ENCODE data around the gene MTSS2. TPM values are rescaled to one million over a fixed set of nuclear protein-coding genes. Genes with fewer than 3 reads are reported as not detected.

MTSS2 gene
- total RNA-seq, 1 donor from 2014 or later, result 113 TPM

- no peak for DNase-seq (ENCODE audit: low spot score)
Observed at GRCh38 chr16:70700101-70701020, 14.5 kb upstream of the MTSS2 start.

DNA sequence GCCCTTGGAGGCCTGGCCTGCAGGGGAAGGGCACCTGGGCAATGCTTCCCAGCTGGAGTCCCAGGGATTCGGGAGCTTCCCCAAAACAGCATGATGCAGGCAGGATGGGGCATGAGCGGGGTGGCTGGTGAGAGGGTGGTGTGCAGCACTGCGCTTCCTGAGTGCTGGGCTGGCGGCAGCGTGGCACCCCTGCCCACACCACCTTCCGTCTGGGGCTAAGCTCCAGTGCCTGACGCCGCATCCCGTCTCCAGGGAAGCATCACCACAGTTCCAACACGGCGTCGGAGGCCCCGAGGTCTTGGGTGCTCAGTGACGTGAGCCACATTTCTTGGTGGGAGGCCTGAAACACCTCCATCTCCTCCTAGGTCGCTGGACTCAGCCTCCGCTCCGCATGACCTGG, 13.8 kb upstream of the MTSS2 start:
- no peak for DNase-seq (ENCODE audit: low spot score)

DNA sequence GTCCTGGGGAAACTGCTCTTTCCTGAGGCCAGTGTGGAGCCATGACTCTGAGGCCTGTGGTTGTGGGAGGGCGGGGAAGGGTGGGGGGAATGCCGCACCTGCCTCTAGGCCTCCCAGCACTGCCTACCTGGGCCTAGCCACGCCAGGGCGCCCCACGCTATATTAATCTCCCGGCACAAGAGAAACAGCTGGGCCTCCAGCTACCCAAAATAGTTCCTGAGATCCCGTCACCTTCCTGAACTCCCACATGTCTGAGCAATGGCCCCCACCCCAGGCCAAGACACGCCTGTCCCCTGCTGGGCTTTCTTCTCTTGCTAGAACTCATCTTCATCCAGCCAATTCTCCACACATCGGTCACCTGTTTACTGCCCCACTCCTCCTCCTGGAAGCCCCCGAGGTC, 13.0 kb upstream of the MTSS2 start:
- no peak for DNase-seq (ENCODE audit: low spot score)

DNA sequence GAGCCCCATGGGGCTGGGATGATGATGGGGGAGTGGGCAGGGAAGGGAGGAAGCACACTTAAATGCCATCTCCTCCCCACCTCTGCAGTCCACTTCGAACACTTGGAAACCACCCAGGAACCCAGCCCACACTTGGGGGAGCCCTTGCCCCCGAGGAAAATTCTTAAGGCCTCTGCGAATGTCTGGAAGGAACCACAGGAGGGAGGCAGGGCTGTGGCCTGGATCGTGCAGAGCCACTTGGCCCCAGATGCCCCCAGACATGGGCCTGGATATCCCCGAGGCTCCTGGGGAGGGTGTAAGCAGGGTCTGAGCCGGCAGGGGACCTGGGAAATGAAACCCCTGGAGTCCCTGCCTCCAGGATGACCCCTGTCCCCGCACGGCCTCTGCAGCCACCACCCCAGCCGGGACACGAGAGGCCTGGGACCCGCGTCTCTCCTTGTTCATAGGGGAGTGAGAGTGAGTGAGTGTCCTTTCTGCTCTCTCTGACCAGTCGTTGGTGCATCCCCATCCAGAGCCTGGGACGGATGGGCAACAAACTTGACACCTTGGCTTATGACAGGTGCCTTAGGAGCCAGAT, 11.8 kb upstream of the MTSS2 start:
- no peak for DNase-seq (ENCODE audit: low spot score)

- DNase-seq (ENCODE audit: low spot score), result peak; percentile 71
Observed at GRCh38 chr16:70696952-70697593, 11.2 kb upstream of the MTSS2 start.

DNA sequence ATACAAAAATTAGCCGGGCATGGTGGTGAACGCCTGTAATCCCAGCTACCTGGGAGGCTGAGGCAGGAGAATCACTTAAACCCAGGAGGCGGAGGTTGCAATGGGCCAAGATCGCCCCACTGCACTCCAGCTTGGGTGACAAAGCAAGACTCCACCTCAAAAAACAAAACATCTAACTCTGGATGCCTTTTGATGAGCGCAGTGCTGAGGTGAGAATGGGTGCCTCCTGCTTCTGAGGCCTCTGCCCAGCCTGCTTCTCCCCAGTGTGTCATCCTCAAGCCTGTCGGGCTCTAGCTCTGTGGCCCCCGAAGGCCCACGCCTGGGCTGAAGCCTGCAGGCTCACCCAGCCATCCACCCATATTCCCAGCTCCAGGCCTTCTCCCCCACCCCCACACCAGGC, 10.5 kb upstream of the MTSS2 start:
- no peak for DNase-seq (ENCODE audit: low spot score)

GRCh38 chr16:70695331-70696070, 9.6 kb upstream of the MTSS2 start:
- DNase-seq (ENCODE audit: low spot score), result peak; percentile 59

DNA sequence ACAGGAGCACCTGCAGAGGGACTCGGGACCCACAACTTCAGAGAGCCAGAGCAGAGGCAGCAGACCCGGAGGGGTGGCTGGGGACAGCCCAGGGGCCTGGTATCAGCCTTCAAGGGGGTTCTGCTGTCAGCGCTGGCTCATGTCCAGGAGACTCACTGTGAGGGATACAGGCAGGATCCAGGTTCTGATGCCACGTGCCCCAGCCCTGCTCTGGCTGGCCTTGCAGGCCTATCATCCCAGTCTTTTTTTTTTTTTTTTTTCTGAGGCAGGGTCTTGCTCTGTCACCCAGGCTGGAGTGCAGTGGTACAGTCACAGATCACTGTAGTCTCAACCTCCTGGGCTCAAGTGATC, 9.0 kb upstream of the MTSS2 start:
- DNase-seq (ENCODE audit: low spot score), result no peak

- DNase-seq (ENCODE audit: low spot score), result no peak
Observed at GRCh38 chr16:70694088-70694867, 8.4 kb upstream of the MTSS2 start.

DNA sequence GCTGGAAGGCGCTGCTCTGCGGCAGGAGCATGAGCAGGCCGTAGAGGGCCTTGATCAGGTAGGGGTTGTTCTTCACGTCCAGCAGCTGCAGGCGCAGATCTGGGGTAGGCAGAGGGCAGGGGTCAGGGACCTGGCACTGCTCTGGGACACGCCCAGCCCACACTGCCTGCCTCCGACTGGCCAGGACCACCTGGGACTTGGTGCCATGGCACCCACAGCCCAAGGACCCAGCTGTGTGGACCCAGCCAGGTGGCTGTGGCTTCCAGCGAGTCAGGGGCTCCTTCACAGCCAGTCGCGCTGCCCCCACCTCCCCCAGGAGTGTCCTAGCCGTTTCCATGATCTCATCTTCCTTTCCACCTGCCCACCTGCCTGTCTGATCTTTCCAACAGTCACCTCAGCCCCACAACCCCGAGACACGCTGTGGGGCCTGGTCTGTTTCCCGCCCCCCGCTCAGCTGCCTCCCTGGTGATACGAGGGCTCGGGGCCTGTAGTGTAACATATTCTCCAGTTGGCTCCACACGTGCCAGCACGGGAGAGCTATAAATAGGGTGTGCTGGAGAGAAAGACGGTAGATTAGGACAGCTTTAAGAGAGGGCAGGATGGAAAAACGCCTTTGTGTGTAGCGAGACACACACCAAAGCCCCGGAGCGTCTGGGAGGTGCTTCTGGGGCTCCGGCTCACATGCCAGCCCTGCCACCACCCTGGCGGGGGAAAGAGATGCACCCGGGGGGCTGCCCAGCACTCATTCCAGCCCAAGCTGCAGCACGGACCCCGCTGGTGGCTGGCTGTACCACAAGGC, 7.2 kb upstream of the MTSS2 start:
- DNase-seq (ENCODE audit: low spot score), result no peak

DNA sequence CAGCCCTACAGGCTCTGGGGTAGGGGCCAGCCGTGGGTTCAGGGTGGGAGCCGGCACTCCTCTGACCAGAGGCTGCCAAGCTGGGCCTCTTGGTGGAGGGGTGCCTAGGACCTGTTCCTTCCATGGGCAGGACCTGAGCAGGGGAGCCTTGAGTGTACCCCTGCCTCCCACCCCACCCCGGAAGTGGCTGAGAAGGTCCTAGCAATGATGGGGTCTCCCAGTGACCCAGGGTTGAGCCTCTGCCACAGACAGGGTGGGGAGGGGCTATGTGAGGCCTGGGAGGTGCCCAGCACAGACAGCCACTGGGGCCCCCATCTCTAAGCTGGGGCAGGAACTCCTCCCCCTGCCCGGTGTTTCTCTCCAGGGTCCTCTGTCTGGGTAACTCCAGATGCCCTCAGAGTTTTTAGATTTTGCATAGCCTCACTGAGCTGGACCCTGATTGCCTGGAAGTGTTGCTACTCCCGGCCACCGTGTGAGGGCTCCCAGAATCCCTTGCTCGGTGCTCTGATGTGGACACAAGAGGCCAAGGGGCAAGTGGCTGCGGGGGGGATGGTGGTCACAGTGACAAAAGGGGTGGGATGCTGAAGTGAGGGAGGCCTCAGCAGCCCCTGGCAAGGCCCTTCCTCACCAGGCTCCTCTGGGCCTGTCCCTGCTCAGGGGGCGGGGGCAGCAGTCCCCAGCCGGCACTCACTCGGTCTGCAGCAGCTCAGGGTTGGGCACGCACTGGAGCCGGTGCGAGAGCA, 6.4 kb upstream of the MTSS2 start:
- DNase-seq (ENCODE audit: low spot score), result no peak

DNA sequence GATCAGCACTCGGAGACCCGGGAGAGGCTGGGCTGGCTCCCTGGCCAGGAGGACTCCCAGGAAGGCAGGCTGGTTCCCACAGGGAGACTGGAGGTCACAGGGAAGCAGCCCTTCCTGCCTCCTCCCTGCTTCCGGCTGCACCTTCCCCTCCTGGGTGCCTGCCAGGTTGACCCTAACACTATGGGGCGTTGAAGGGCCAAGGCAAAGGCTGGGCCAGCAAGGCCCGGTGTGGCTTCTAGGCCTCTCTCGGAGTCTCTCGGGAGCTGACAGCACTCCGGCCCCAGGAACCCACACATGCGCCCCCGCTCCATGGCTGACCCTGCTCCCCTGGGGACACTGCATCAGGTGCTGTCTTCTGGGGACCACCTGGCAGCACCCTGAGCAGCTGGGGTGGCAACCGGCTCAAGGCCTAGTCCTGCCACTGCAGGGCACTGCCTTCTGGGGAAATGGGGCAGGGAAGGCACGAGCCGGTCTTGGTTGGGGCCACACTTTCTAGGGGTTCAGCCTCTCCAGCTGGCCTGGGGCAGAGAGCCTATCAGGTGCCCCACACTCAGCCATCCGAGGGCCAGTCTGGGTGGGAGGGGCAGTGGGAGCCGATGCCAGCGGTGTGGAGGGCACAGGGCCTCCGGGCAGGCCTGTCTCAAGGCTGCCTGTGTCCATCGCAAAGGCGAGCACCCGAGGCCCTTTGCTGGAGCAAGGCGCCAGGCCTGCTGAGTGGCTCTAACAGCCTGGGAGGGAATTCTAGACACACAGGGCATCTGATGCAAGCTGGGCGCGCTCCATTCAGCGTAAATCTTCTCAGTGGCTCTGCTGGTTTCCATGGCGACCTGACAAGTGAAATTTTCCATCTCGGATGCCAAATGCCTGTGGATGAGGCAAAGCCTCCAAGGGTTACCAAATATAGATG, 5.6 kb upstream of the MTSS2 start:
- peak; percentile 75 for DNase-seq (ENCODE audit: low spot score)

- no peak for DNase-seq (ENCODE audit: low spot score)
Observed at GRCh38 chr16:70689970-70690891, 4.4 kb upstream of the MTSS2 start.

- peak; percentile 70 for DNase-seq (ENCODE audit: low spot score)
Observed at GRCh38 chr16:70689035-70689969, 3.4 kb upstream of the MTSS2 start.

GRCh38 chr16:70688246-70688742, 2.4 kb upstream of the MTSS2 start:
- peak; percentile 52 for DNase-seq (ENCODE audit: low spot score)

DNA sequence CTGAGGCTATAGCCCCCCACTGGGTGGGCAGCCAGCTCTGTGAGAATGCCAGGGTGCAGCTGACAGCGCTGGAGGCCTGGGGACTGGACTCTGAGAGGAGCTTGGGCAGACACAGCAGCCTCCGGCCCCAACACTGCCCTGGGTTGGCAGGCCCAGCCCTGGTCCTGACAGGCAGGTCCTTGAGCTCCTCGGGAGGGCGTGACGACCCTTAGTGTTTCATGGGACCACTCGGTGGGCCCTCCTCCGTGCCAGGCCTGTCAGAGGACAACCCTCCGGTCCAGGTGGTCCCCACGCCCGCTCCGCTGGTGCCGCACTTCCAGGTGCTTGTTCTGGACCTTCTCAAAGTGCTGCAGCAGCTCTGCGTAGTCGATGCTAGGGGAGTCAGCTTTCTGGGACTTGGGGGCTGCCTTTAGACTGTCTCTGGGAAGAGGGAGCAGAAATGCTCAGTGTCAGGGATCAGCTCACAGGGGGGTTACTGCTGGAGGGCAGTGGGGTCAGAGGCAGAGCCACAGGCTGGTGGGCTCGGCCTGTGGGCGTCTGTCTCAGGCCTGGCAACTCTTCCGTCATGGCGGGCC, 1.9 kb upstream of the MTSS2 start:
- DNase-seq (ENCODE audit: low spot score), result no peak
